HepG2 (cell line): ENCODE measurements around the gene HRH2. TPM values are rescaled to one million over a fixed set of nuclear protein-coding genes. Genes with fewer than 3 reads are reported as not detected.

Experiments used
- ATAC-seq: fragments of 200-7000 bp; cut with Tn5 transposase; 3 replicates; pipeline ENCODE4 v1.9.1; 2020; ENCODE audit warnings: mild to moderate bottlenecking, moderate library complexity
- BruUV-seq: library from RNA; stranded (reverse); fragments of 400-500 nt; replicated peaks from 2 replicates; lab custom pipeline; 2021; lab: Mats Ljungman, UMichigan
- CTCF ChIA-PET: fragments of 300-600 bp; formaldehyde crosslinking; extraction: SDS; loops from one replicate; lab custom pipeline; 2021; ENCODE audit warnings: low total read pairs, inconsistent platforms, low intra/inter-chr PET ratio; lab: Yijun Ruan, JAX
- POLR2A ChIA-PET: fragments of 350-600 bp; sonication (Branson Sonifier 250); formaldehyde crosslinking; loops from one replicate; lab custom pipeline; 2020; ENCODE audit warnings: antibody characterized with exemption, inconsistent platforms; lab: Yijun Ruan, JAX
- DNase-seq: peaks from one replicate; pipeline ENCODE4 v3.0.0-alpha.2; 2015; ENCODE audit warnings: low spot score
- FAIRE-seq: peaks from 3 replicates; lab custom pipeline; 2011; peaks lifted over from hg19 to GRCh38; lab: Jason Lieb, UNC
- H2AFZ ChIP-seq: one replicate; pipeline ENCODE4 v1.6.1; 2011; ENCODE audit warnings: low read length, inconsistent platforms
- H3K27ac ChIP-seq: fragments of 300-600 bp; 3 replicates; pipeline ENCODE4 v1.8.0; 2011; ENCODE audit warnings: mixed run types, mild to moderate bottlenecking, mixed read lengths, low read length, inconsistent platforms; ENCODE audit not compliant: insufficient read depth; ENCODE audit errors: extremely low read length
- H3K27me3 ChIP-seq, 2 experiments: fragments of 200-600 bp in 1 of 2; 2 replicates in 1 of 2; 3 replicates in 1 of 2; pipeline versions ENCODE4 v1.6.0 to v1.8.0; 2011; ENCODE audit warnings: low read length in 2 of 2, mild to moderate bottlenecking in 2 of 2, moderate library complexity in 2 of 2, inconsistent platforms in 1 of 2; ENCODE audit not compliant: insufficient read depth in 2 of 2, control insufficient read depth in 1 of 2
- H3K36me3 ChIP-seq, 2 experiments: fragments of 200-600 bp in 1 of 2; replicated peaks in 1 of 2; 2 replicates in 1 of 2; 3 replicates in 1 of 2; pipeline versions ENCODE4 v1.5.1 to v1.8.0; 2011; ENCODE audit warnings: low read length in 2 of 2, inconsistent platforms in 1 of 2; ENCODE audit not compliant: insufficient read depth in 2 of 2, control insufficient read depth in 1 of 2
- H3K4me1 ChIP-seq: 2 replicates; pipeline ENCODE4 v1.5.1; 2012; ENCODE audit warnings: low read length, inconsistent platforms; ENCODE audit not compliant: insufficient read depth
- H3K4me2 ChIP-seq: 2 replicates; pipeline ENCODE4 v1.6.0; 2011; ENCODE audit warnings: low read depth, low read length, inconsistent platforms
- H3K4me3 ChIP-seq, 3 experiments: fragments of 200-600 bp in 1 of 3; sonication (generic), shearing (Covaris generic) in 1 of 3; replicated peaks in 1 of 3; 2 replicates each; pipeline ENCODE4 v1.5.1; 2011 to 2016; ENCODE audit warnings: low read length in 3 of 3, inconsistent platforms in 2 of 3, low read depth in 2 of 3, mild to moderate bottlenecking in 2 of 3, control low read depth in 1 of 3, mixed read lengths in 1 of 3; ENCODE audit not compliant: insufficient read depth in 1 of 3
- H3K79me2 ChIP-seq: one replicate; pipeline ENCODE4 v1.6.1; 2011; ENCODE audit warnings: low read length, inconsistent platforms; ENCODE audit not compliant: insufficient read depth
- H3K9ac ChIP-seq: 2 replicates; pipeline ENCODE4 v1.6.0; 2011; ENCODE audit warnings: mild to moderate bottlenecking, low read depth, low read length, inconsistent platforms; ENCODE audit not compliant: insufficient read depth
- H3K9me3 ChIP-seq: 2 replicates; pipeline ENCODE4 v1.5.1; 2012; ENCODE audit warnings: mild to moderate bottlenecking, low read length
- H4K20me1 ChIP-seq: 2 replicates; pipeline ENCODE4 v1.6.0; 2011; ENCODE audit warnings: inconsistent platforms, mild to moderate bottlenecking, low read length, moderate library complexity; ENCODE audit not compliant: insufficient read depth
- CENPX ChIP-seq: sonication (generic); formaldehyde crosslinking; IDR thresholded peaks from 2 replicates; pipeline ENCODE4 v1.9.0; 2021; ENCODE audit warnings: mild to moderate bottlenecking, missing genetic modification reagents, moderate library complexity
- HMG20A ChIP-seq: IDR thresholded peaks from 2 replicates; pipeline ENCODE4 v1.6.1; 2016; ENCODE audit warnings: borderline replicate concordance
- HNRNPK ChIP-seq: fragments of 200-400 bp; formaldehyde crosslinking; IDR thresholded peaks from 2 replicates; pipeline ENCODE4 v1.6.1; 2018; ENCODE audit warnings: low read length, low read depth, moderate library complexity, mild to moderate bottlenecking; ENCODE audit not compliant: poor library complexity, severe bottlenecking
- MBNL3 ChIP-seq: fragments of 250-450 bp; sonication (Bioruptor Pico); conservative IDR thresholded peaks from 2 replicates; pipeline ENCODE4 v1.8.0; 2022; ENCODE audit warnings: mild to moderate bottlenecking, inconsistent platforms
- NFATC3 ChIP-seq: sonication (generic); formaldehyde crosslinking; IDR thresholded peaks from 2 replicates; pipeline ENCODE4 v1.5.1; 2020; ENCODE audit warnings: mild to moderate bottlenecking, missing genetic modification reagents
- NR2F6 ChIP-seq, 2 experiments: IDR thresholded peaks; 2 replicates each; pipeline ENCODE4 v1.6.1; 2016; ENCODE audit warnings: antibody characterized with exemption in 1 of 2, mild to moderate bottlenecking in 1 of 2
- PAWR ChIP-seq: sonication (generic); formaldehyde crosslinking; IDR thresholded peaks from 2 replicates; pipeline ENCODE4 v1.4.0; 2020; ENCODE audit warnings: missing genetic modification reagents, mild to moderate bottlenecking, borderline replicate concordance
- SNAPC4 ChIP-seq: sonication (generic); formaldehyde crosslinking; IDR thresholded peaks from 2 replicates; pipeline ENCODE4 v1.4.0; 2020; ENCODE audit warnings: mild to moderate bottlenecking, missing genetic modification reagents
- TRAFD1 ChIP-seq: sonication (generic); formaldehyde crosslinking; IDR thresholded peaks from 2 replicates; pipeline ENCODE4 v1.5.1; 2020; ENCODE audit warnings: missing genetic modification reagents, mild to moderate bottlenecking, borderline replicate concordance
- ZMAT5 ChIP-seq: sonication (generic); formaldehyde crosslinking; IDR thresholded peaks from 2 replicates; pipeline ENCODE4 v1.5.0; 2020; ENCODE audit warnings: mild to moderate bottlenecking, low read depth, missing genetic modification reagents, borderline replicate concordance
- ZMYM3 ChIP-seq: sonication (generic); formaldehyde crosslinking; IDR thresholded peaks from 2 replicates; pipeline ENCODE4 v1.5.1; 2020; ENCODE audit warnings: mild to moderate bottlenecking, missing genetic modification reagents
- ZNF10 ChIP-seq: sonication (generic); formaldehyde crosslinking; IDR thresholded peaks from 2 replicates; pipeline ENCODE4 v1.4.0; 2020; ENCODE audit warnings: mild to moderate bottlenecking, low read depth, missing genetic modification reagents, borderline replicate concordance
- ZNF280B ChIP-seq: sonication (generic); formaldehyde crosslinking; IDR thresholded peaks from 2 replicates; pipeline ENCODE4 v1.5.0; 2020; ENCODE audit warnings: missing genetic modification reagents, mild to moderate bottlenecking, borderline replicate concordance
- ZNF383 ChIP-seq: sonication (generic); formaldehyde crosslinking; IDR thresholded peaks from 2 replicates; pipeline ENCODE4 v1.4.0; 2020; ENCODE audit warnings: missing genetic modification reagents, mild to moderate bottlenecking, borderline replicate concordance
- ZNF460 ChIP-seq: sonication (generic); formaldehyde crosslinking; IDR thresholded peaks from 2 replicates; pipeline ENCODE4 v1.5.1; 2020; ENCODE audit warnings: missing genetic modification reagents, mild to moderate bottlenecking, borderline replicate concordance
- ZNF850 ChIP-seq: sonication (generic); formaldehyde crosslinking; conservative IDR thresholded peaks from 2 replicates; pipeline ENCODE4 v1.9.0; 2021; ENCODE audit warnings: mild to moderate bottlenecking, missing genetic modification reagents
- WGBS: methylation state at CpG from one replicate; pipeline ENCODE4 v1.1.6; 2017; ENCODE audit warnings: low lambda C conversion rate; 5-methylcytosine and 5-hydroxymethylcytosine counted together
- in situ Hi-C: cut with HindIII; loops from 2 replicates; pipeline ENCODE4 v1.10.0; 2017; ENCODE audit warnings: low pct_unique_long_range_greater_than_20kb; ENCODE audit not compliant: extremely low pct_ligation_motif_present
- intact Hi-C: fragments of 100-400 bp; cut with micrococcal nuclease; formaldehyde crosslinking; loops from one replicate; pipeline ENCODE4 v1.10.0; 2022; ENCODE audit not compliant: unreplicated experiment
- polyA plus RNA-seq, 8 experiments: library from polyadenylated mRNA; depleted of rRNA in 3 of 8; stranded (reverse) in 7 of 8; unstranded in 1 of 8; fragments of >200 nt; fragmentation: Illumina TruSeq in 4 of 8; extraction: Trizol in 4 of 8; gene quantifications; 2 replicates each; pipeline versions ENCODE4 v1.2.1 to v1.2.3, GENCODE V29; 2011 to 2016; ENCODE audit warnings: low read depth in 4 of 8, missing spikeins in 1 of 8, mixed read lengths in 1 of 8; ENCODE audit not compliant: insufficient read depth in 1 of 8
- total RNA-seq, 5 experiments: library from RNA; depleted of rRNA; stranded (reverse); fragments of >200 nt; fragmentation: Illumina TruSeq; extraction: Trizol; gene quantifications; 2 replicates each; pipeline ENCODE4 v1.2.3, GENCODE V29; 2016; ENCODE audit warnings: low read depth in 1 of 5

Gene HRH2
- total and polyA plus RNA-seq, 2 of the 13 experiments (the other 11 are each of a cell fraction or from before 2014, with no cell fraction given): not detected

GRCh38 chr5:175711031-175711430 is 53.2 kb downstream of the HRH2 start:
- DNase-seq (no peak), FAIRE-seq (no peak), ATAC-seq (no peak)
- no peak overlapping the region for H3K4me3 ChIP-seq
- H3K27me3 ChIP-seq: peaks cover 1 to 21% of the 10 kb centered on the region in 2 experiments; a peak in 2 of 5 replicates
- POLR2A ChIA-PET: no interaction called here
- no peak overlapping the region for H3K27ac ChIP-seq
- in situ Hi-C loops: no loop called here
- H3K79me2 ChIP-seq: no peaks in the 10 kb centered on the region
- no peak overlapping the region for H2AFZ ChIP-seq
- WGBS: 30% methylated on average over 5 of the region's 5 CpGs
- peaks cover 10% of the 10 kb centered on the region for H3K4me1 ChIP-seq
- CTCF ChIA-PET: no interaction called here
- no TSS peak for BruUV-seq
- H3K36me3 ChIP-seq: no peaks in the 10 kb centered on the region
- H3K9ac ChIP-seq: no peak overlapping the region
- H3K9me3 ChIP-seq: peaks cover 6% of the 10 kb centered on the region; the same call in 1 of the 2 replicates
- H3K4me2 ChIP-seq: no peak overlapping the region
- H4K20me1 ChIP-seq: no peaks in the 10 kb centered on the region
- intact Hi-C loops: loop anchor here (10.0 kb wide), 1 partner anchor 246 kb away; no protein-coding TSS in a partner anchor
- TF ChIP-seq SNAPC4 (no peak), NFATC3 (CRISPR knock-in tag) (no peak), ZMYM3 (CRISPR knock-in tag) (no peak), ZNF383 (no peak), ZNF850 (CRISPR knock-in tag) (no peak), PAWR (CRISPR knock-in tag) (no peak), ZMAT5 (CRISPR knock-in tag) (no peak), CENPX (CRISPR knock-in tag) (no peak), ZNF460 (CRISPR knock-in tag) (no peak), NR2F6 (IDR thresholded peaks at IDR 0.05) (no peak), NR2F6 (CRISPR knock-in tag; IDR thresholded peaks at IDR 0.05) (no peak), ZNF280B (no peak), ZNF10 (CRISPR knock-in tag) (no peak), HNRNPK (no peak), MBNL3 (no peak), TRAFD1 (no peak), HMG20A (CRISPR knock-in tag) (no peak)
